Endothelial cell of umbilical vein (primary cell): ENCODE results near the gene CTF1. TPM values are rescaled to one million over a fixed set of nuclear protein-coding genes. Genes with fewer than 3 reads are reported as not detected.

Source experiments
- BruUV-seq: library from RNA; stranded (reverse); fragments of 400-500 nt; replicated peaks from 2 replicates; lab custom pipeline; 2021; lab: Mats Ljungman, UMichigan
- CTCF ChIA-PET: fragments of 300-600, 350-600 bp; sonication (Branson Sonifier 250); formaldehyde crosslinking; loops from one replicate; lab custom pipeline; 2021; ENCODE audit warnings: antibody characterized with exemption, inconsistent platforms; lab: Charles Lee
- POLR2A ChIA-PET: fragments of 300-600, 350-600 bp; sonication (Branson Sonifier 250); formaldehyde crosslinking; loops from one replicate; lab custom pipeline; 2021; ENCODE audit warnings: antibody characterized with exemption, inconsistent platforms; lab: Charles Lee
- DNase-seq: peaks from one replicate; pipeline ENCODE4 v3.0.0-alpha.2; 2011; ENCODE audit warnings: low read depth, low spot score
- FAIRE-seq: peaks from 2 replicates; lab custom pipeline; 2011; peaks lifted over from hg19 to GRCh38; lab: Jason Lieb, UNC
- H2AFZ ChIP-seq: 2 replicates; pipeline ENCODE4 v1.6.0; 2012; ENCODE audit warnings: low read depth, low read length, control low read depth, inconsistent platforms
- H3K27ac ChIP-seq: 2 replicates; pipeline ENCODE4 v1.5.1; 2011; ENCODE audit warnings: low read depth, mild to moderate bottlenecking, control low read depth, low read length, moderate library complexity; ENCODE audit not compliant: insufficient read depth
- H3K27me3 ChIP-seq, 2 experiments: 2 replicates each; pipeline versions ENCODE4 v1.6.0 to v1.6.1; 2011; ENCODE audit warnings: low read length in 2 of 2, mixed read lengths in 1 of 2; ENCODE audit not compliant: control insufficient read depth in 2 of 2, insufficient read depth in 2 of 2
- H3K36me3 ChIP-seq, 2 experiments: 2 replicates in 1 of 2; 3 replicates in 1 of 2; pipeline ENCODE4 v1.5.1; 2011; ENCODE audit warnings: low read length in 2 of 2, mild to moderate bottlenecking in 1 of 2, moderate library complexity in 1 of 2; ENCODE audit not compliant: control insufficient read depth in 2 of 2, insufficient read depth in 2 of 2; ENCODE audit errors: extremely low read depth in 1 of 2
- H3K4me1 ChIP-seq: 3 replicates; pipeline ENCODE4 v1.5.1; 2011; ENCODE audit warnings: mild to moderate bottlenecking, low read length; ENCODE audit not compliant: control insufficient read depth, insufficient read depth; ENCODE audit errors: extremely low read depth
- H3K4me2 ChIP-seq: 2 replicates; pipeline ENCODE4 v1.6.1; 2011; ENCODE audit warnings: low read length, control low read depth, mixed read lengths; ENCODE audit not compliant: insufficient read depth
- H3K4me3 ChIP-seq, 3 experiments: fragments of 200-600 bp in 1 of 3; sonication (generic), shearing (Covaris generic) in 1 of 3; replicated peaks in 1 of 3; 2 replicates each; pipeline ENCODE4 v1.5.1; 2011 to 2016; ENCODE audit warnings: control low read depth in 3 of 3, low read length in 3 of 3, mild to moderate bottlenecking in 2 of 3, inconsistent platforms in 1 of 3, low read depth in 1 of 3, moderate library complexity in 1 of 3; ENCODE audit not compliant: insufficient read depth in 1 of 3
- H3K79me2 ChIP-seq: 2 replicates; pipeline ENCODE4 v1.6.0; 2012; ENCODE audit warnings: low read length, inconsistent platforms; ENCODE audit not compliant: control insufficient read depth, insufficient read depth
- H3K9ac ChIP-seq: replicated peaks from 2 replicates; pipeline ENCODE3; 2011; ENCODE audit warnings: low read length, control low read depth; ENCODE audit not compliant: insufficient read depth; ENCODE audit errors: extremely low read depth
- H3K9me1 ChIP-seq: replicated peaks from 3 replicates; pipeline ENCODE4 v1.6.0; 2011; ENCODE audit warnings: mild to moderate bottlenecking, low read length; ENCODE audit not compliant: control insufficient read depth, insufficient read depth; ENCODE audit errors: extremely low read depth
- H3K9me3 ChIP-seq: replicated peaks from 2 replicates; pipeline ENCODE4 v1.5.1; 2012; ENCODE audit warnings: low read length, inconsistent platforms; ENCODE audit not compliant: control insufficient read depth, insufficient read depth
- H4K20me1 ChIP-seq: replicated peaks from 2 replicates; pipeline ENCODE3; 2011; ENCODE audit warnings: mild to moderate bottlenecking, low read length; ENCODE audit not compliant: control insufficient read depth, insufficient read depth; ENCODE audit errors: extremely low read depth
- FOS ChIP-seq: IDR thresholded peaks from 2 replicates; pipeline ENCODE4 v1.6.1; 2011; ENCODE audit warnings: mild to moderate bottlenecking, low read length, moderate library complexity, borderline replicate concordance; ENCODE audit not compliant: insufficient read depth
- MYC ChIP-seq: IDR thresholded peaks from one replicate; pipeline ENCODE4 v1.6.1; 2011; ENCODE audit warnings: mild to moderate bottlenecking, low read depth, low read length
- POLR2AphosphoS5 ChIP-seq: IDR thresholded peaks from 2 replicates; pipeline ENCODE4 v1.6.1; 2012; ENCODE audit warnings: low read depth, mild to moderate bottlenecking, control low read depth, low read length, moderate library complexity; ENCODE audit not compliant: insufficient read depth
- dilution Hi-C: fragments of 300-500 bp; cut with MboI; formaldehyde crosslinking; loops from one replicate; pipeline ENCODE4 v1.15.0; 2019; ENCODE audit warnings: low sequenced_read_pairs; ENCODE audit not compliant: extremely low pct_ligation_motif_present
- intact Hi-C: fragments of 100-400 bp; cut with micrococcal nuclease; formaldehyde crosslinking; loops from one replicate; pipeline ENCODE4 v1.10.0; 2022
- polyA plus RNA-seq, 4 experiments: library from polyadenylated mRNA; depleted of rRNA in 3 of 4; stranded (reverse) in 3 of 4; unstranded in 1 of 4; fragments of >200 nt; gene quantifications; 2 replicates each; pipeline versions ENCODE4 v1.2.1 to v1.2.3, GENCODE V29; 2011 to 2012; ENCODE audit warnings: missing spikeins in 1 of 4
- total RNA-seq: library from RNA; stranded (reverse); gene quantifications from 2 replicates; pipeline ENCODE4 v1.2.3, GENCODE V29; 2021
- TF ChIP-seq, protein P1 (sequence below), 2 donors: IDR thresholded peaks; 1 replicate in 1 of 2; 2 replicates in 1 of 2; pipeline ENCODE4 v1.5.1; 2011; ENCODE audit warnings: low read length in 2 of 2, mild to moderate bottlenecking in 2 of 2, moderate library complexity in 2 of 2, control low read depth in 1 of 2, inconsistent platforms in 1 of 2, low read depth in 1 of 2; ENCODE audit not compliant: insufficient read depth in 1 of 2; ENCODE audit errors: extremely low read depth in 1 of 2

The CTF1 gene
- total and polyA plus RNA-seq, 2 donors (not counting 3 experiments of a cell fraction or from before 2014, with no cell fraction given), result 1.5 to 4.7 TPM

DNA sequence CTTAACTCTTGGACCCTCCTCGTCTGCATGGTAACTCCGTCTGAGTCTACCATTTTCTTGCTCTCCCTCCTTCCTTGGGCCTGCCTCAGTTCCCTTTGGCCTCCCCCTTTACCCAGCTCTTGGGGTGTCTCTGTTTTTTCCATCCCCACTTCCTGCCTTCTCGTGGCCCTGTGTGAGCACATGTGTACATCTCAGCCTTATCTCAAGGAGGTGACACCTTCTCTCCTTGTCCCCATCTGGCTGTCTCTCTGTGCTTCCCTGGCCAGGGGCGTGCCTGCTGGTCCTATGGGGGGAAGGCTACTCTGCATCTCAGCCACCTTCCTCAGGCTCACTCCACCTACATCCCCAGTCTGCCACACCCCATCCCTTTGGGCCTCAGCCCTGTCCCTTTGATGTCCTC is 6.6 kb downstream of the CTF1 start:
- no peak overlapping the region for H2AFZ ChIP-seq
- H3K27ac ChIP-seq, result peak overlapping the region; percentile 83
- no TSS peak for BruUV-seq
- peaks cover 24% of the 10 kb centered on the region for H3K4me1 ChIP-seq
- FAIRE-seq (no peak), DNase-seq (no peak)
- intact Hi-C loops, result loop anchor here (1.0 kb wide), 2 partner anchors 19 to 28 kb away; no protein-coding TSS in a partner anchor
- no peaks in the 10 kb centered on the region for H3K27me3 ChIP-seq
- no peaks in the 10 kb centered on the region for H3K36me3 ChIP-seq
- POLR2A ChIA-PET, result no interaction called here
- no peaks in the 10 kb centered on the region for H4K20me1 ChIP-seq
- CTCF ChIA-PET, result interaction anchor here (1.4 to 3.5 kb wide), 8 partner anchors 12 to 98 kb away, joined by 4 to 128 read pairs (median 8); no protein-coding TSS in a partner anchor
- dilution Hi-C loops, result no loop called here
- no peaks in the 10 kb centered on the region for H3K9me3 ChIP-seq
- TF ChIP-seq FOS, result no peak
- TF ChIP-seq MYC, result no peak
- no peak for TF ChIP-seq POLR2AphosphoS5
- no peak overlapping the region for H3K9ac ChIP-seq
- no peak overlapping the region for H3K4me3 ChIP-seq
- H3K9me1 ChIP-seq, result no peaks in the 10 kb centered on the region
- no peak overlapping the region for H3K4me2 ChIP-seq
- no peaks in the 10 kb centered on the region for H3K79me2 ChIP-seq

DNA sequence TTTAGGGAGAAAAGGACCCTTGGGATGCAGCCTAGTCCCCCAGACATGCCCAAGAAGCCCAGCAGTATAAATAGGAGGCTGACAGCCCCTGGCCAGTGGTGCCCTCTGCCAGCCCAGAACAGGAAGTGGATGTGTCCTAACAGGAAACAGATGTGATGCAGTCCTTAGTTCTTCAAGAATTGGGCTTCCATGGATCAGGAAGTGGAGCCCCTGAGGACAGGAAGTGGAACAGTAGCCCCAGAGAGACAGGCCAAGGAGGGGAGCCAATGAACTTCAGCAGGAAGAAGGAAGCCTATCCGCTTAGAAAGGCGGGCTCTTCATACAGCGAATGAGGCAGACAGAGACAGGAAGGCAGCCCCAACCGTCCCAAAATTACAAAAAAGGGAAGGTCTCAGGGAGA is 7.2 kb downstream of the CTF1 start:
- no TSS peak for BruUV-seq
- Histone ChIP-seq H3K4me3 (no peak overlapping the region), H3K27ac (peak overlapping the region; percentile 83), H3K36me3 (no peaks in the 10 kb centered on the region), H2AFZ (peak overlapping the region; percentile 42), H3K79me2 (no peaks in the 10 kb centered on the region), H3K9ac (no peak overlapping the region), H3K9me3 (no peaks in the 10 kb centered on the region), H4K20me1 (no peaks in the 10 kb centered on the region), H3K4me2 (no peak overlapping the region), H3K27me3 (no peaks in the 10 kb centered on the region), H3K4me1 (peaks cover 24% of the 10 kb centered on the region), H3K9me1 (no peaks in the 10 kb centered on the region)
- DNase-seq (peak; percentile 63), FAIRE-seq (peak; percentile 97)
- POLR2A ChIA-PET, result no interaction called here
- intact Hi-C loops, result loop anchor here (1.0 kb wide), 2 partner anchors 19 to 28 kb away; no protein-coding TSS in a partner anchor
- dilution Hi-C loops, result no loop called here
- CTCF ChIA-PET, result interaction anchor here (3.5 kb wide), 1 partner anchor 58 kb away, joined by 128 read pairs; no protein-coding TSS in a partner anchor
- TF ChIP-seq POLR2AphosphoS5, result peak; percentile 48
- TF ChIP-seq, protein P1, sequence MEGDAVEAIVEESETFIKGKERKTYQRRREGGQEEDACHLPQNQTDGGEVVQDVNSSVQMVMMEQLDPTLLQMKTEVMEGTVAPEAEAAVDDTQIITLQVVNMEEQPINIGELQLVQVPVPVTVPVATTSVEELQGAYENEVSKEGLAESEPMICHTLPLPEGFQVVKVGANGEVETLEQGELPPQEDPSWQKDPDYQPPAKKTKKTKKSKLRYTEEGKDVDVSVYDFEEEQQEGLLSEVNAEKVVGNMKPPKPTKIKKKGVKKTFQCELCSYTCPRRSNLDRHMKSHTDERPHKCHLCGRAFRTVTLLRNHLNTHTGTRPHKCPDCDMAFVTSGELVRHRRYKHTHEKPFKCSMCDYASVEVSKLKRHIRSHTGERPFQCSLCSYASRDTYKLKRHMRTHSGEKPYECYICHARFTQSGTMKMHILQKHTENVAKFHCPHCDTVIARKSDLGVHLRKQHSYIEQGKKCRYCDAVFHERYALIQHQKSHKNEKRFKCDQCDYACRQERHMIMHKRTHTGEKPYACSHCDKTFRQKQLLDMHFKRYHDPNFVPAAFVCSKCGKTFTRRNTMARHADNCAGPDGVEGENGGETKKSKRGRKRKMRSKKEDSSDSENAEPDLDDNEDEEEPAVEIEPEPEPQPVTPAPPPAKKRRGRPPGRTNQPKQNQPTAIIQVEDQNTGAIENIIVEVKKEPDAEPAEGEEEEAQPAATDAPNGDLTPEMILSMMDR (IDR thresholded peaks at IDR 0.05; ENCODE audit: extremely low read depth in 1 of 2, insufficient read depth in 1 of 2, low read depth in 1 of 2, low read length in 2 of 2), result no peak
